ENCODE measurements around the gene DACT3. TPM values are rescaled to one million over a fixed set of nuclear protein-coding genes. Genes with fewer than 3 reads are reported as not detected.

Gene DACT3
- total and polyA plus RNA-seq, 4 donors: 0.32 to 1.4 (median 1.0) TPM

DNA sequence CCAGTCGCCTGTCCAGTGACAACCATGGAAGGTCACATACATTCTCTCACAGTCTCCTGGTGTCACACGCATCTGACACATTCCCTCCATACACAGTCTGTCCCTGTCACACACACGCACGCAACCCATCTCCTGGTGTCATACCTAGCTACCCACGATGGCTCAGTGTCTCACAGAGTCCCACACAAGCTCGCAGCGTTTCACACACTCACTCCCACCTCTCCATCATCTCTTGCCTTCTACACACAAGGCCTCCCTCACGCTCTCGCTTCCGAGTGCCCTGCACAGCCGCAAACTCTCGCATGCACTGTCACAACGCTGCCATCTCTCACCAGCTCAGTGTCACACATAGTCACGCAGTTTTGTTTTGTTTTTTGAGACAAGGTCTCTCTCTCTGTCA, 23.8 kb downstream of the DACT3 start:
- Histone ChIP-seq H3K4me1 (ENCODE audit: control insufficient read depth in 4 of 4, insufficient read depth in 4 of 4, low read length in 3 of 4) (peaks cover 4 to 22% (median 18%) of the 10 kb centered on the region in 4 donors), H3K9me3 (ENCODE audit: control insufficient read depth in 4 of 4, low read length in 3 of 4) (no peaks in the 10 kb centered on the region), H3K27ac (ENCODE audit: low read depth in 1 of 2, low read length in 2 of 2) (no peak overlapping the region), H3K27me3 (ENCODE audit: control insufficient read depth in 4 of 4, insufficient read depth in 4 of 4, low read length in 3 of 4) (peaks cover 0 to 19% (median 3%) of the 10 kb centered on the region in 4 donors), H3K4me3 (ENCODE audit: low read depth in 1 of 3, low read length in 3 of 3) (no peak overlapping the region), H3K36me3 (ENCODE audit: control insufficient read depth in 4 of 4, insufficient read depth in 3 of 4, low read depth in 1 of 4, low read length in 3 of 4) (no peaks in the 10 kb centered on the region), H3K9ac (ENCODE audit: low read depth in 1 of 2, low read length in 2 of 2) (no peak overlapping the region)
- WGBS: 73% methylated on average over 14 of the region's 14 CpGs
- DNase-seq (ENCODE audit: low spot score): no peak
- TF ChIP-seq SP1 (IDR thresholded peaks at IDR 0.05): no peak
- TF ChIP-seq MAX (IDR thresholded peaks at IDR 0.05): no peak
- TF ChIP-seq, protein P1, sequence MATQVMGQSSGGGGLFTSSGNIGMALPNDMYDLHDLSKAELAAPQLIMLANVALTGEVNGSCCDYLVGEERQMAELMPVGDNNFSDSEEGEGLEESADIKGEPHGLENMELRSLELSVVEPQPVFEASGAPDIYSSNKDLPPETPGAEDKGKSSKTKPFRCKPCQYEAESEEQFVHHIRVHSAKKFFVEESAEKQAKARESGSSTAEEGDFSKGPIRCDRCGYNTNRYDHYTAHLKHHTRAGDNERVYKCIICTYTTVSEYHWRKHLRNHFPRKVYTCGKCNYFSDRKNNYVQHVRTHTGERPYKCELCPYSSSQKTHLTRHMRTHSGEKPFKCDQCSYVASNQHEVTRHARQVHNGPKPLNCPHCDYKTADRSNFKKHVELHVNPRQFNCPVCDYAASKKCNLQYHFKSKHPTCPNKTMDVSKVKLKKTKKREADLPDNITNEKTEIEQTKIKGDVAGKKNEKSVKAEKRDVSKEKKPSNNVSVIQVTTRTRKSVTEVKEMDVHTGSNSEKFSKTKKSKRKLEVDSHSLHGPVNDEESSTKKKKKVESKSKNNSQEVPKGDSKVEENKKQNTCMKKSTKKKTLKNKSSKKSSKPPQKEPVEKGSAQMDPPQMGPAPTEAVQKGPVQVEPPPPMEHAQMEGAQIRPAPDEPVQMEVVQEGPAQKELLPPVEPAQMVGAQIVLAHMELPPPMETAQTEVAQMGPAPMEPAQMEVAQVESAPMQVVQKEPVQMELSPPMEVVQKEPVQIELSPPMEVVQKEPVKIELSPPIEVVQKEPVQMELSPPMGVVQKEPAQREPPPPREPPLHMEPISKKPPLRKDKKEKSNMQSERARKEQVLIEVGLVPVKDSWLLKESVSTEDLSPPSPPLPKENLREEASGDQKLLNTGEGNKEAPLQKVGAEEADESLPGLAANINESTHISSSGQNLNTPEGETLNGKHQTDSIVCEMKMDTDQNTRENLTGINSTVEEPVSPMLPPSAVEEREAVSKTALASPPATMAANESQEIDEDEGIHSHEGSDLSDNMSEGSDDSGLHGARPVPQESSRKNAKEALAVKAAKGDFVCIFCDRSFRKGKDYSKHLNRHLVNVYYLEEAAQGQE (IDR thresholded peaks at IDR 0.05): no peak
- TF ChIP-seq FOXA2 (IDR thresholded peaks at IDR 0.05): no peak
- TF ChIP-seq FOXA1 (IDR thresholded peaks at IDR 0.05): no peak
- no peak for TF ChIP-seq CTCF (IDR thresholded peaks at IDR 0.05; ENCODE audit: low read depth, low read length, missing input control)
- TF ChIP-seq ATF3 (IDR thresholded peaks at IDR 0.05): no peak
- TF ChIP-seq JUND (IDR thresholded peaks at IDR 0.05): no peak
- no peak for TF ChIP-seq TAF1 (conservative IDR thresholded peaks at IDR 0.05)
- TF ChIP-seq HNF4A (conservative IDR thresholded peaks at IDR 0.05): no peak
- no peak for TF ChIP-seq HNF4G (IDR thresholded peaks at IDR 0.05)
- no peak for TF ChIP-seq RXRA (IDR thresholded peaks at IDR 0.05)

DNA sequence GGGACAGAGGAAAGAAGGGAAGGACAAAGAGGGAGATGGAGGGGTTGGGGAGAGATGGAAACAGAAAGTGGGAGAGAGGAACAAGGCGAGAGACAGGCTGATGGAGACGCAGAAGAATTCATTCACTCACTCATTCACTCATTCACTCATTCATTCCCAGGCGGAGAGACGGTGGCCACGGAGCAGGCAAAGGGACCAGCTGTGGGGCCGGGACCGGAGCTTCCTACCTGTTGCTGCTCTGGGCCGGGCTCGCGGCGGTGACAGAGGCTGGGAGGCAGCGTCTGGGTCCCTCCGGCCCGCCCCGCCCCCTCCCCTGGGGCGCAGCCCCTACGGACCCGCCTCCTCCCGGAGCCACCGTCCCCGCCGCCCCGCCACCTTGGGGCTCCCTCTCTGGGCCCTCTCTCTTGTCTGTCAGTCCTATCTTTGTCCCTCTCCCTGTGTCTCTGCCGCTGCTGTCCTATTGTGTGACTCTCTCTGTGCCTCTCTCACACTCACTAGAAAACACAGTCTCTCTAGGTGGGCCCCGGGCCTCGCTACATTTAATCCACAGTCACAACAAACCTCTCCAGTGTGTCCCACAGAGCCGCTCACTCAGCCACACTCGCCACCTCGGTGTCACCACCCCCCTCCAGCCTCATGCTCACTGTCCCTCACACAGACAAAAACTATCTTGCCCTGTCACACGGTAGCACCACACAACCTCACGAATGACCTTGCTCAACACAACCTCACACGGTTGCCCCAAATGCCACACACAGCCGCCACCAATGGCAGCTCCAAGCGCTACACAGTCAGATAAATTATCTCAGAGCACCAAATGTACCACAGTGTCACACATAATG, 24.8 kb downstream of the DACT3 start, which contains the start of gene GNG8:
TSS of gene GNG8 (minus strand) at position 283 of the 842 bp plus-strand sequence. CDS start 1,520 bp downstream, outside the sequence.
- TF ChIP-seq FOXA1 (IDR thresholded peaks at IDR 0.05) (no peak), MAX (IDR thresholded peaks at IDR 0.05) (no peak), FOXA2 (IDR thresholded peaks at IDR 0.05) (no peak), GABPA (IDR thresholded peaks at IDR 0.05 in 1 of 2, conservative IDR thresholded peaks at IDR 0.05 in 1 of 2) (no peak), RXRA (IDR thresholded peaks at IDR 0.05) (no peak), YY1 (IDR thresholded peaks at IDR 0.05) (no peak), HNF4A (conservative IDR thresholded peaks at IDR 0.05) (no peak), TAF1 (conservative IDR thresholded peaks at IDR 0.05) (no peak), JUND (IDR thresholded peaks at IDR 0.05) (no peak), CTCF (IDR thresholded peaks at IDR 0.05; ENCODE audit: low read depth, low read length, missing input control) (no peak), HNF4G (IDR thresholded peaks at IDR 0.05) (no peak)
- TF ChIP-seq, protein P2, sequence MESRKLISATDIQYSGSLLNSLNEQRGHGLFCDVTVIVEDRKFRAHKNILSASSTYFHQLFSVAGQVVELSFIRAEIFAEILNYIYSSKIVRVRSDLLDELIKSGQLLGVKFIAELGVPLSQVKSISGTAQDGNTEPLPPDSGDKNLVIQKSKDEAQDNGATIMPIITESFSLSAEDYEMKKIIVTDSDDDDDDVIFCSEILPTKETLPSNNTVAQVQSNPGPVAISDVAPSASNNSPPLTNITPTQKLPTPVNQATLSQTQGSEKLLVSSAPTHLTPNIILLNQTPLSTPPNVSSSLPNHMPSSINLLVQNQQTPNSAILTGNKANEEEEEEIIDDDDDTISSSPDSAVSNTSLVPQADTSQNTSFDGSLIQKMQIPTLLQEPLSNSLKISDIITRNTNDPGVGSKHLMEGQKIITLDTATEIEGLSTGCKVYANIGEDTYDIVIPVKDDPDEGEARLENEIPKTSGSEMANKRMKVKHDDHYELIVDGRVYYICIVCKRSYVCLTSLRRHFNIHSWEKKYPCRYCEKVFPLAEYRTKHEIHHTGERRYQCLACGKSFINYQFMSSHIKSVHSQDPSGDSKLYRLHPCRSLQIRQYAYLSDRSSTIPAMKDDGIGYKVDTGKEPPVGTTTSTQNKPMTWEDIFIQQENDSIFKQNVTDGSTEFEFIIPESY (IDR thresholded peaks at IDR 0.05): no peak
- DNase-seq (ENCODE audit: low spot score): no peak
- no peak within 1 kb of the TSS for H3K27ac ChIP-seq (ENCODE audit: low read depth in 1 of 2, low read length in 2 of 2)
- no peak within 1 kb of the TSS for H3K4me3 ChIP-seq (ENCODE audit: low read depth in 1 of 3, low read length in 3 of 3)
- H3K36me3 ChIP-seq (ENCODE audit: control insufficient read depth in 4 of 4, insufficient read depth in 3 of 4, low read depth in 1 of 4, low read length in 3 of 4): no peaks in the 10 kb centered on the region
- WGBS: 18% methylated on average over 34 of the region's 34 CpGs
- H3K9me3 ChIP-seq (ENCODE audit: control insufficient read depth in 4 of 4, low read length in 3 of 4): no peaks in the 10 kb centered on the region
- peaks cover 4 to 22% (median 18%) of the 10 kb centered on the region in 4 donors for H3K4me1 ChIP-seq (ENCODE audit: control insufficient read depth in 4 of 4, insufficient read depth in 4 of 4, low read length in 3 of 4)
- peaks cover 0 to 19% (median 3%) of the 10 kb centered on the region in 4 donors for H3K27me3 ChIP-seq (ENCODE audit: control insufficient read depth in 4 of 4, insufficient read depth in 4 of 4, low read length in 3 of 4)
- no peak within 1 kb of the TSS for H3K9ac ChIP-seq (ENCODE audit: low read depth in 1 of 2, low read length in 2 of 2)
